GM21390 (cell line): ENCODE results near the gene CFAP70.

ENCODE experiments used
- ATAC-seq: cut with Tn5 transposase; IDR thresholded peaks from one replicate; pipeline ENCODE4 v1.9.1; 2021; ENCODE audit not compliant: unreplicated experiment

The CFAP70 gene

GRCh38 chr10:73218431-73219191 is 140.1 kb downstream of the CFAP70 start:
- ATAC-seq: no peak

GRCh38 chr10:73217628-73218027 is 141.0 kb downstream of the CFAP70 start:
- no peak for ATAC-seq

- no peak for ATAC-seq
Observed at GRCh38 chr10:73215749-73216148, 142.9 kb downstream of the CFAP70 start.

- ATAC-seq: no peak
Observed at GRCh38 chr10:73211106-73211811, 147.4 kb downstream of the CFAP70 start.

- no peak for ATAC-seq
Observed at GRCh38 chr10:73210395-73211105, 148.1 kb downstream of the CFAP70 start.

- no peak for ATAC-seq
Observed at GRCh38 chr10:73209705-73210104, 149.0 kb downstream of the CFAP70 start.

- no peak for ATAC-seq
Observed at GRCh38 chr10:73207883-73208282, 150.8 kb downstream of the CFAP70 start.

GRCh38 chr10:73206385-73206784 is 152.3 kb downstream of the CFAP70 start:
- ATAC-seq: no peak

GRCh38 chr10:73205890-73206289 is 152.8 kb downstream of the CFAP70 start:
- ATAC-seq: no peak

- no peak for ATAC-seq
Observed at GRCh38 chr10:73205081-73205480, 153.6 kb downstream of the CFAP70 start.
